ENCODE results near the gene TCF7L1.

TCF7L1 gene

DNA sequence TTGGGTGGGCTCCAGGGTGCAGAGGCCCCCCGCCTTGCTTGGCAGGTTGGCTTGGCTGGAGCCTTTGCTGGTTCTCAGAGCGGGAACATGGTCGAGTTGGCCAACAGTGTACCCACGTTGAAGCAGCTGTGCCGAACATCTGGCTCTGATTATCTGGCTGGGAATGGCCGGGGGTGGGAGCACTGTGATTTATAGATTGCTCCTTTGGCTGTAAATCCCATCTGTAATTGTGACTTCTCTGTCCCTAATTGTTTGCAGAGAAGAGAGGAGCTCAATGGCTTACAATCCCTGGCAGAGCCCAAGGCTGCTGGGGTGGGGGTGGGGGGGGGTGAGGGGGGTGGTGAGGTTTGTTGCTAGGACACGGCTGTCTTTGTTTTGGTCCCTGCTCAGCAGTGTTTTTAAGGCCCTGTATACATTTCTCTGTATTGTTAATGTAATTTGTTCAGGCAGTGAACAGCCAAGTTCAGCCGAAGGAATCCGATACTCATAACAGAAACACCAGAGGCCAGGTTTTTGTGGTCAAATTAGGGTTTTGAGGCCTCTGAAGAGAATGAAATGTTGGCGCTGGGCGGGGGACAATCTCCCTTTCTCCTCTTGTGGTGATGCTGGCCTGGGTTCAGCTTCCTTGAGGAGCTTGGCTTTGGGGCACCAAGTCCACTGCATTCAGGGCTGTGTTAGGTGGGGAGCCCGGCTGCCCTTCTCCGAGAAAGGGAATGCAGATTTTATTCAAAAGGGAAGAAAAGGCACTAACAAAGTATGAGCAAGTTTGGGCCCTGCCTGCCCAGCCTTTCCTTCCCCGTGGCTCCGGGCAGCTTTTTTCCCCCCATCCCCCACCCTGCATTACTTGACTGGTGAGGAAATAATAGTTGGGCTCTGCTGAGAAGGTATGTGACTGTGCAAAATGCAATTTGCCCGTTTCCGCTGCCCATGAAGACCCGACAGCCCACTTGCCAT lies 82.5 kb downstream of the TCF7L1 start:
- no peak overlapping the region for H3K4me3 ChIP-seq (ENCODE audit: low read depth, low read length)
- no peak for DNase-seq (ENCODE audit: low read depth)

GRCh38 chr2:85216927-85217326 lies 83.7 kb downstream of the TCF7L1 start:
- H3K4me3 ChIP-seq (ENCODE audit: low read depth, low read length), result no peak overlapping the region
- TF ChIP-seq MYC (IDR thresholded peaks at IDR 0.05; ENCODE audit: low read depth, low read length) (no peak), MAX (IDR thresholded peaks at IDR 0.05; ENCODE audit: low read depth, low read length) (no peak), POLR2A (IDR thresholded peaks at IDR 0.05; ENCODE audit: extremely low read depth, insufficient read length) (no peak)
- TF ChIP-seq, protein P1, sequence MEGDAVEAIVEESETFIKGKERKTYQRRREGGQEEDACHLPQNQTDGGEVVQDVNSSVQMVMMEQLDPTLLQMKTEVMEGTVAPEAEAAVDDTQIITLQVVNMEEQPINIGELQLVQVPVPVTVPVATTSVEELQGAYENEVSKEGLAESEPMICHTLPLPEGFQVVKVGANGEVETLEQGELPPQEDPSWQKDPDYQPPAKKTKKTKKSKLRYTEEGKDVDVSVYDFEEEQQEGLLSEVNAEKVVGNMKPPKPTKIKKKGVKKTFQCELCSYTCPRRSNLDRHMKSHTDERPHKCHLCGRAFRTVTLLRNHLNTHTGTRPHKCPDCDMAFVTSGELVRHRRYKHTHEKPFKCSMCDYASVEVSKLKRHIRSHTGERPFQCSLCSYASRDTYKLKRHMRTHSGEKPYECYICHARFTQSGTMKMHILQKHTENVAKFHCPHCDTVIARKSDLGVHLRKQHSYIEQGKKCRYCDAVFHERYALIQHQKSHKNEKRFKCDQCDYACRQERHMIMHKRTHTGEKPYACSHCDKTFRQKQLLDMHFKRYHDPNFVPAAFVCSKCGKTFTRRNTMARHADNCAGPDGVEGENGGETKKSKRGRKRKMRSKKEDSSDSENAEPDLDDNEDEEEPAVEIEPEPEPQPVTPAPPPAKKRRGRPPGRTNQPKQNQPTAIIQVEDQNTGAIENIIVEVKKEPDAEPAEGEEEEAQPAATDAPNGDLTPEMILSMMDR (IDR thresholded peaks at IDR 0.05; ENCODE audit: low read depth, low read length), result no peak
- DNase-seq (ENCODE audit: low read depth), result no peak

More for the DNA sequence above, 82.5 kb downstream of the TCF7L1 start:
- no peak for TF ChIP-seq POLR2A (IDR thresholded peaks at IDR 0.05; ENCODE audit: extremely low read depth, insufficient read length)
- TF ChIP-seq, protein P1 (IDR thresholded peaks at IDR 0.05; ENCODE audit: low read depth, low read length), result no peak
- no peak for TF ChIP-seq MAX (IDR thresholded peaks at IDR 0.05; ENCODE audit: low read depth, low read length)
- TF ChIP-seq MYC (IDR thresholded peaks at IDR 0.05; ENCODE audit: low read depth, low read length), result no peak

- TF ChIP-seq, protein P1 (IDR thresholded peaks at IDR 0.05; ENCODE audit: low read depth, low read length), result no peak
- no peak for TF ChIP-seq MAX (IDR thresholded peaks at IDR 0.05; ENCODE audit: low read depth, low read length)
- no peak for TF ChIP-seq MYC (IDR thresholded peaks at IDR 0.05; ENCODE audit: low read depth, low read length)
- TF ChIP-seq POLR2A (IDR thresholded peaks at IDR 0.05; ENCODE audit: extremely low read depth, insufficient read length), result no peak
- no peak overlapping the region for H3K4me3 ChIP-seq (ENCODE audit: low read depth, low read length)
- no peak for DNase-seq (ENCODE audit: low read depth)
These were observed 88.0 kb downstream of the TCF7L1 start for GRCh38 chr2:85221067-85221691.

GRCh38 chr2:85222792-85223191 lies 89.6 kb downstream of the TCF7L1 start:
- TF ChIP-seq MAX (IDR thresholded peaks at IDR 0.05; ENCODE audit: low read depth, low read length) (no peak), MYC (IDR thresholded peaks at IDR 0.05; ENCODE audit: low read depth, low read length) (no peak), POLR2A (IDR thresholded peaks at IDR 0.05; ENCODE audit: extremely low read depth, insufficient read length) (no peak)
- TF ChIP-seq, protein P1 (IDR thresholded peaks at IDR 0.05; ENCODE audit: low read depth, low read length), result no peak
- H3K4me3 ChIP-seq (ENCODE audit: low read depth, low read length), result no peak overlapping the region
- DNase-seq (ENCODE audit: low read depth), result no peak

- TF ChIP-seq, protein P1 (IDR thresholded peaks at IDR 0.05; ENCODE audit: low read depth, low read length), result no peak
- no peak for TF ChIP-seq POLR2A (IDR thresholded peaks at IDR 0.05; ENCODE audit: extremely low read depth, insufficient read length)
- no peak for TF ChIP-seq MAX (IDR thresholded peaks at IDR 0.05; ENCODE audit: low read depth, low read length)
- no peak for TF ChIP-seq MYC (IDR thresholded peaks at IDR 0.05; ENCODE audit: low read depth, low read length)
- DNase-seq (ENCODE audit: low read depth), result no peak
These were observed 93.6 kb downstream of the TCF7L1 start for GRCh38 chr2:85226783-85227182.

More at GRCh38 chr2:85226783-85227182, 93.6 kb downstream of the TCF7L1 start:
- no peak overlapping the region for H3K4me3 ChIP-seq (ENCODE audit: low read depth, low read length)

All from NB4 (cell line).